H54 (cell line): ENCODE data around the gene PPFIA4.
A peak's percentile ranks its signal among the peaks of the same experiment; 100 is the strongest.

Experiments used
- DNase-seq: peaks from one replicate; pipeline ENCODE4 v3.0.0; 2011; ENCODE audit warnings: low spot score, mixed read lengths; ENCODE audit not compliant: insufficient read length
- FAIRE-seq: peaks from 3 replicates; lab custom pipeline; 2011; peaks lifted over from hg19 to GRCh38; lab: Jason Lieb, UNC
- POLR2A ChIP-seq: IDR thresholded peaks from 2 replicates; pipeline ENCODE4 v1.6.1; 2011; ENCODE audit warnings: low read depth, mild to moderate bottlenecking, low read length

PPFIA4 gene

DNA sequence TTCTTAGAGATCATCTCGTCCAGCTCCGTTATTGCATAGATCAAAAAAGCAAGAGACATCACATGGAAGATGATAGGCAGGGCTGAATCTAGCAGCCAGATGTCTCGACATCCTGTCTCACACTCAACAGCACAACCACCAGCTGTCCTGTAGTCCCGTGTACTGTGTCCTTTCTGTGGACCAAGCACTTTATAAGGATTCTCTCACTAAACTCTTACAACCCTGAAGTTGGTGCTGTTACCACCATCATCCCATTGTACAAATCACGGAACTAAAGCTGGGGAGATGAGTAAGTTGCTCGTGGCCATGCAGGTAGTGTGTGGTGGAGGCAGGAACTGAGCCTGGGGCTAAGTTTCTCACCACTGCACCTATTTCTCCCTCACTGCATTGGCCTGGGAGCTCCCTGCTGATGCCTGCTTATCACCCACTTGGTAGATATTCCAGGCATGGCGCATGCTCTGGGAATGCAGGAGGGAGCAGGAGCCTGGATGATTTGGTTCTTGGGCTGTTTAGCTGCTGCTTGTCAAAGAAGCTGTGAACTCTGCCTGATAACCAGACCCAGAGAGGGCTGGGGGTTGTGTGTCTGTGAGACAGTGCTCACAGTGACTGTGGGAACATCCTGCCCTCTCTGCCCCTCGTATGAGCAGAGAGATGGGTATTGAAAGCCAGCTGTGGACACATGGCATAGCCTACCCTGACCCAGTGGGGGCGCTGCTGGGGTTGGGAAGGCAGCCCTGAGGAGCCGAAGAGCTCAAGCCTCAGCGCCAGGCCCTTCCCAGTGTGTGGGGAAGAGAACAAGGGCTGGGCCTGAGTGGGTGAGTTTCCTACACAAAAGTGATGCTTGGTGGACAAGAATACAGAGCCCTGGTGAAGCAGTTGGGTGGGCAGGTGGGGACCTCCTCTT lies 13.6 kb downstream of the PPFIA4 start:
- TF ChIP-seq POLR2A: no peak
- FAIRE-seq (no peak), DNase-seq (no peak)

DNA sequence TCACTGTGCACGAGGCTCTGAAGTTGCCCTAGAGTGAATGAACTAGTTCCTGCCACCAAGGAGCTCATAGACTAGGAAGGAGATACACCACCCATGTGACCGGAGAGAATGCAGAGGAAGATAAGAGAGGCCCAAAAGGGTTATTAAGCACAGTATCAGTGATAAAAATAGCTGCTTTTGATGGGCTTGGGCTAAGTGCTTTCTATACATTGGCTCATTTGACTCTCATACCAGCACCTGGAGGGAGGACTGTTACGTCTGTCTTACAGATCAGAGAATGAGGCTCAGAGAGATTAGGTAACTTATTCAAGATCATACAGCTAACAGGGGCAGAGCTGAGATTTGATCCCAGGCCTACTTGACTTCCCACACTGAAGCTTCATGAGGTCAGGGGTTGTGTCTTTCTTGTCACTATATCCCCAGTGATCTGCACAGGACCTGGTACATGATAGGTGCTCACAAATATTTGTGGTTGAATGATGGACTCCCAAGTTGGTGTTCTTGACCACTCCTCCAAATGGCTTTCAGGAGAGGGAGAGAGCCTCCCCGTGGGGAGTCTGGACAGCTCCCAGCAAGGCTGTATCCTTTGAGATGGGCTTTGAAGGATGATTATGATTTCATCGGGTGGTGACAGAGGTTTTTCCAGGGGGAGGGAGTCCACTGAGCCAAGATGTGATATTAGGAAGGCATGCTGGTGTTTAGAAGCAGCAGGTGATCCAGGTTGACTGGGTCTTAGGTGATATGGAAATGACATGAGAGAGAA lies 14.4 kb downstream of the PPFIA4 start:
- FAIRE-seq (no peak), DNase-seq (no peak)

DNA sequence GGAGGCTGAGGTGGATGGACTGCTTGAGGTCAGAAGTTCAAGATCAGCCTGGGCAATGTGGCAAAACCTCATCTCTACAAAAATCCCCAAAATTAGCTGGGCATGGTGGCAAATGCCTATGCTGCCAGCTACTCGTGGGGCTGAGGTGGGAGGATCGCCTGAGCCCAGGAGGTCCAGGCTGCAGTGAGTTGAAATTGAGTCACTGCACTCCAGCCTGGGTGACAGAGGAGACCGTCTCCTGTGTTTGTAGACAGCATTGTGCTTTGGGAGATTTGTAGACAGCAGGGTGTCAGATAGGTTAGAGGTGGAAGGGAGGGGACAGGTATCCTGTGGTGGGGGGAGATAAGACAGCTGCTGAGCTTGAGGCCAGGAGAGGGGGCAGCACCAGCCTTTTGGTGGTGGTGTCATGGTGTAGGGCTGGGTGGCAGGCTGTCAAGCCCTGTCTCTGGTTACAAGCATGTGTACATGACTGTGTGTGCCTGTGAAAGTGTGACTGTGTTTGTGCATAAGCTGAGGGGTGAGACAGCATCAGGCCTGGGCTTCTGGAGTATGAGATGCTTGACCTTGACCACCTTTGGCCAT lies 15.2 kb downstream of the PPFIA4 start:
- no peak for DNase-seq
- FAIRE-seq: no peak
- TF ChIP-seq POLR2A: no peak

More for the DNA sequence above, 14.4 kb downstream of the PPFIA4 start:
- no peak for TF ChIP-seq POLR2A

DNA sequence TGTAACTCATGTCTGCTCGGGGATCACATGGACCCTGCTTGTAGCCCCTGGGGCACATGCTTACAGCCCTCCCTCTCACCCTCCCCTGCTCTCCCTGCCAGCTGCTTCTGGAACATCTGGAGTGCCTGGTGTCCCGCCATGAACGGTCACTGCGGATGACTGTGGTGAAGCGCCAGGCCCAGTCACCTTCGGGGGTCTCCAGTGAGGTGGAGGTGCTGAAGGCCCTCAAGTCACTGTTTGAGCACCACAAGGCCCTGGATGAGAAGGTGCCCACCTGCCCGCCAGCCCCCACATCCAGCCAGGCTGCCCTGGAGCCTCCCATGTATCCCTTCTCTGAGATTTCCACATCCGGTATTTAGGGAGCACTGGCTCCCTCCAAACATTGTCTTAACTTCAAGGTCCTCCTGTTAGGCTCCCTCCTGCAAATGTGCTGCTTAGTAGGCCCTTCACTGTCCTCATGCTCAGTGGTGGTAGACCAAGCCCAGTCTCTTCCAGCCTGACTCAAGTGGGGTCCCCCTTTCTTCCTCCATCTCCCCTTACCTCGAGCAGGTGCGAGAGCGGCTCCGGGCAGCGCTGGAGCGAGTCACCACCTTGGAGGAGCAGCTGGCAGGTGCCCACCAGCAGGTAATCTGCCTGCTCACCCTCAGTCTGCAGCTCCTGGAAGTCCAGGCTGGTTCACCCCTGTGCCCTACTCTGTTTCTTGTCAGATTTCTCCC lies 17.7 kb downstream of the PPFIA4 start:
- FAIRE-seq (no peak), DNase-seq (no peak)
- TF ChIP-seq POLR2A: no peak

DNA sequence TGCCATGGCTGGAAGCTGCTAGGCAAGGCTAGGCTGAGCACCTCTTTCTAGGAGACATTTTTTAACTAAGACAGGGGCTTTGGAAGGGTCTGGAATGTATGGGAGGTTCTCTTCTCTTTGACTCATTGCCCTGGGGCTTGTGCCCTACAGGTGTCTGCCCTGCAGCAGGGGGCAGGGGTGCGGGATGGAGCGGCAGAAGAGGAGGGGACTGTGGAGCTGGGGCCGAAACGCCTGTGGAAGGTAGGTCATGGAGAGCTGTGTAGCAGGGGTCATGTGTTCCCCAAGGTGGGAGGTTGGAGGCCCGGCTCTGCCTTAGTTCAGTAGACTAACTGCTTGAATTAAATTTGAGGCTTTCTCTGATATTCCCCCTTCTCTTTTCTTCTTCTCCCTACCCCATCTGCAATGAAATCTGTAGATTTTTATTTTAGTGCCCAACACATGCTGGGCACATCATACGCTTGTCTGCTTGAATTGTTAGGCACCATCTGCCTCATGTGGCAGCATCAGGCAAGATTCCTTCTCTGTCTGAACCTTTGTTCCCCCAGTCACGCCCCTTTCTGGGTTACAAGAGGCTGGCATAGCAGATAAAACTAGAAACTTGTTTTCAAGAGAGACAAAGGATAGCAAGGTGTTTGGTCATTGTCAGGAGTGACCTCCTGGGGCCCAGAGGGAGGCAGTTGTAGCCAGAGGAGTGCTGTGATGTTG lies 18.4 kb downstream of the PPFIA4 start:
- FAIRE-seq (no peak), DNase-seq (no peak)
- TF ChIP-seq POLR2A: no peak

DNA sequence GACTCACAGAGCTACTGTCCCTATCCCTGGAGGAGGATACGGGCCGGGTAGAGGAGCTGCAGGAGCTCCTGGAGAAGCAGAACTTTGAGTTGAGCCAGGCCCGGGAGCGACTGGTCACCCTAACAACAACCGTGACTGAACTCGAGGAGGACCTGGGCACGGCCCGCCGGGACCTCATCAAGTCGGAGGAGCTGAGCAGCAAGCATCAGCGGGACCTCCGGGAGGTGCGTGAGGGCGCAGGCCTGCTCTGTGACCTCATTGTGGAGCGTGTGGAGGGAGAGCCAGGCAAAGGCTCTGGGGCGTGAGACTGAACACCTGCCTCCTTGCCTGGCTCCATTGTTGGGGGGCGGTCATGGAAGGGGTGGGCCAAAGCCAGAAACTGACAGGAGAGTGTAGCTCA lies 19.0 kb downstream of the PPFIA4 start:
- no peak for FAIRE-seq
- no peak for TF ChIP-seq POLR2A
- no peak for DNase-seq

DNA sequence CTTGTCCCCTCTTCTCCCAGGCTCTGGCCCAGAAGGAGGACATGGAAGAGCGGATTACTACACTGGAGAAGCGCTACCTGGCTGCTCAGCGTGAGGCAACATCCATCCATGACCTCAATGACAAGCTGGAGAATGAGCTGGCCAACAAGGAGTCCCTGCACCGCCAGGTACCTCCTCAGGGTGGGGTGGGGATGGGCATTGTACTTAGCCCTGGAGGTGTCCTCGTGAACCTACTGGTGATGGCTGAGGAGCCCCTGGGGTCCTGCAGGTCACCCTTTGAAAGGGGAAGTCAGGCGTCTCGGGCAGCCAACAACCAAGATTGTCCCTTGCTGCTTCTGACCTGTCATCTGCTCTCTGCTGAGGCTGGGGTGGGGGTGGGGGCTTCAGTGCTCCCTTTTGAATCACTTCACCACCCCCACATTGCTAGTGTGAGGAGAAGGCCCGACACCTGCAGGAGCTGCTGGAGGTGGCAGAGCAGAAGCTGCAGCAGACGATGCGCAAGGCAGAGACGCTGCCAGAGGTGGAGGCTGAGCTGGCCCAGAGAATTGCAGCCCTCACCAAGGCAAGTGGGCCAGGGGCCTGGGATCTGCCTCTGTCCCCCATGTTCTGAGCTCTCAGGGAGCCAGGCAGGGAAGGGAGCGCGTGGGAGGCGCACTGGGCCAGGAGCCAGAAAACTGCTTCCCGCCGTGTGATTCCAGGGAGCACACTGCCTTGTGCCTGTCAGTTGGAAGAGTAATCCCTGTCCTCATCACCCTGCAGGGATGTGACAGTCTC lies 19.7 kb downstream of the PPFIA4 start:
- TF ChIP-seq POLR2A: no peak
- FAIRE-seq (no peak), DNase-seq (no peak)

DNA sequence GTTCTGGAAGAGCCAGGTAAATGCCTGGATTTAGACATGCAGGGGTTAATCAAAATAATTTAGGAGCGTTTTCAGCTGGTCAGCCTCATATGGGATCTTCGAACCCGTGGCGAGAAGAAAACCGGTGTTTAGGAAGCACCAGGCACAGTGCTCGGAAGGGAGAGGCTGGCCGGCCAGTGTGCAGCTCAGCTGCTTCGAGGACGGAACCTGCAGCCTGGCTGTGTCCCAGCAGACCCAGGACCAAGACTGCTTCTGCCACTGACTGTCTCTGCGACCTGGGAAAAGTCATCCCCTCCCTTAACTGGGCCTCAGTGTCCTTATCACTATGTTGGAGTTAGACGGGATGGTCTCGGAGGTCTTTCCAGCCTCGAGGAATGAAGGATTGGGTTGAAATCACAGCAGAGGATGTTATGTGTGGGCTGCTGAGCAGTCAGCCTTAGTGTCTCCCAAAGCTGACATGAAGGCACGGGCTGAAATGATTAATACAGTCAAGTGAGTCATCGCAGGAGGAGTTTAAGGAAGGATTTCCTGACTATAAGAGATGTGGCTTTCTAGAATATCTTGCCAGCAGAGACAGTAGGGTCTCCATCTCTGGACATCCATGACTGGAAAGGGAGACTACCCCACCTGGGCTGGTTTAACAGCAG lies 20.8 kb downstream of the PPFIA4 start:
- no peak for TF ChIP-seq POLR2A
- FAIRE-seq: peak; percentile 60
- DNase-seq: peak; percentile 79

DNA sequence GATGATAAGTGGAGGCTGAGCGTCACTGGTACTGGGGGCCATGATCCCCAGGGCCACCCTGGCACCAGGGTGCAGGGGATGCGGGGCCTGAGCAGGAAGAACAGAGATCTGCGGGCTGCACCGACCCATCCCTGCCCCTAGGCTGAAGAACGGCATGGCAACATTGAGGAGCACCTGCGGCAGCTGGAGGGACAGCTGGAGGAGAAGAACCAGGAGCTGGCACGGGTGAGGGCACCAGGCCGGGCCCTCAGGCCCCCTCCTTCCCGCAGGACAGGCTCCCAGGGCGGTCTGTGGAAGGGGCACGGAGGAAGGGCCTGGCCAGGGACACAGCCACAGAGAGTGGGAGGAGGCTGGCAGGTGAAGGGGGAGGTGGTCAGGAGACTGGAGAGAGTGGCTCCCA lies 21.8 kb downstream of the PPFIA4 start:
- FAIRE-seq (no peak), DNase-seq (no peak)
- TF ChIP-seq POLR2A: no peak

DNA sequence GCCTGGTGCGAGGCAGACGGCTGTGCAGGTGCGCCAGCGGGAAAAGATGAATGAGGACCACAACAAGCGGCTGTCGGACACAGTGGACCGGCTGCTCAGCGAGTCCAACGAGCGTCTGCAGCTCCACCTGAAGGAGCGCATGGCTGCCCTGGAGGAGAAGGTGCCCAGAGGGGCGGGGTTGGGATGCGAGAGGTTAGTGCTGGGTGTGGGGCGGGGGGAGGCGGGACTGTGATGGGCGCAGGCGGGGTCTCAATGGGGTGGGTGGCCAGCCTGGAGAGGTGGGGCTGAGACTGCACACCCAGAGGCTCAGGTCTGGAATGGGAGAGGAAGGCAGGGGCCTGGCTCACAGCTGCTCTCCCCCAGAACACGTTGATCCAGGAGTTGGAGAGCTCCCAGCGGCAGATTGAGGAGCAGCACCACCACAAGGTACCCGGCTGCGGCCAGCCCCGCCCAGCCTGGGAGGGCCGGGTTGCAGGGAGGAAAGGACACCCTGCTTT lies 22.3 kb downstream of the PPFIA4 start:
- FAIRE-seq: no peak
- TF ChIP-seq POLR2A: no peak
- DNase-seq: no peak

DNA sequence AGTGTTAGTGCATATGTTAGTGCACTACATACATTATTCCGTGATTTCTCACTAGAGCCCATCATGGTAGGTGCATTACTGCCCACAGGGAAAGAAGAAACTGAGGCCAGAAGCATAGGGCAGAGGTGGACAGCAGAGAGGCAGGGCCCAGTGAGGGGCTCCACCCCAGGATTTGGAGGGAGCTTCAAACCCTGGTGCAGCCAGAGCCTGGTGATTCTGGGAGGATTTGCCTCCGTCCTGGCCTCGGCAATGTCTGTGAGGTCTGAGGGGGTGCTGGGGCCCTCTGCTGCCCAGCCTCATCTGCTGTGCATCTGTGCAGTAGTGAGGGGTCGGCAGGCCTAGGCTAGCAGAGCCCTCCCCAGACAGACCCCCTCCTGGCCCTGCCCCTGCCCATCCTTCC lies 22.8 kb downstream of the PPFIA4 start:
- FAIRE-seq: no peak
- no peak for DNase-seq
- no peak for TF ChIP-seq POLR2A
